ENCODE data around the gene NUDT16L1. TPM values are rescaled to one million over a fixed set of nuclear protein-coding genes. Genes with fewer than 3 reads are reported as not detected.

Gene NUDT16L1
- total RNA-seq, 1 donor from 2014 or later, result 36.8 TPM

DNA sequence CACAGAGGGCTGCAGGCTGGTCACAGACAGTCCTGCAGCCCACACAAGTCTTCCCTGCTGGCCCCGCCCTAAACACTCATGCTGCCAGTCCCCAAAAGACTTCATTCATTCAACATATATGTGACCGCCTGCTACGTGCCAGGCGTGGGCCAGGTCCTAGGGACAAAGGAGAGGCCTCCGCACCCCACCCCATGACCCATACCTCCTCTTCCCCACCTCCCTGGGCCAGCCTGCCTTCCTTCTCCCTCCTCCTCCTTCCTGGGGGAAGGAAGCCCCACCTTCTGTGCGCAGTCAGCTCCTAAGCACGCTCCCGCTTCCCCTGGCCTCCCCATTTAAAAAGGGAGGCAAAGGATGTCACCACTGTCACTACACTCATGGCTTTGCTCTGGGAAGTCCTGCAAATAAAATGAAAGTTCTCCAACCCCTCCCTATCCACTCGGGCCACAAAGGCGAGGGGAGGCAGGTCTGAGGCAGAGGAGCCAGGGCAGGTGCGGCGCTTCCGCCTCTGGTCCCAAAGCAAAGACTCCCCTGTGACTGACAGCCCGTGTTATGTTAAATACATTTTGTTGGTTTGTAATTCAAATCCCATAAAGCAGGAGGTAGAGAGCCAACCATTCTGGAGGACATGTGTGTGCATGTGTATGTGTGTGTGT, 50.0 kb downstream of the NUDT16L1 start:
- no peaks in the 10 kb centered on the region for H3K9me3 Mint-ChIP-seq
- no peaks in the 10 kb centered on the region for H3K36me3 Mint-ChIP-seq (ENCODE audit: low read depth)
- TF ChIP-seq, protein P1, sequence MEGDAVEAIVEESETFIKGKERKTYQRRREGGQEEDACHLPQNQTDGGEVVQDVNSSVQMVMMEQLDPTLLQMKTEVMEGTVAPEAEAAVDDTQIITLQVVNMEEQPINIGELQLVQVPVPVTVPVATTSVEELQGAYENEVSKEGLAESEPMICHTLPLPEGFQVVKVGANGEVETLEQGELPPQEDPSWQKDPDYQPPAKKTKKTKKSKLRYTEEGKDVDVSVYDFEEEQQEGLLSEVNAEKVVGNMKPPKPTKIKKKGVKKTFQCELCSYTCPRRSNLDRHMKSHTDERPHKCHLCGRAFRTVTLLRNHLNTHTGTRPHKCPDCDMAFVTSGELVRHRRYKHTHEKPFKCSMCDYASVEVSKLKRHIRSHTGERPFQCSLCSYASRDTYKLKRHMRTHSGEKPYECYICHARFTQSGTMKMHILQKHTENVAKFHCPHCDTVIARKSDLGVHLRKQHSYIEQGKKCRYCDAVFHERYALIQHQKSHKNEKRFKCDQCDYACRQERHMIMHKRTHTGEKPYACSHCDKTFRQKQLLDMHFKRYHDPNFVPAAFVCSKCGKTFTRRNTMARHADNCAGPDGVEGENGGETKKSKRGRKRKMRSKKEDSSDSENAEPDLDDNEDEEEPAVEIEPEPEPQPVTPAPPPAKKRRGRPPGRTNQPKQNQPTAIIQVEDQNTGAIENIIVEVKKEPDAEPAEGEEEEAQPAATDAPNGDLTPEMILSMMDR (conservative IDR thresholded peaks at IDR 0.05), result no peak
- H3K4me1 Mint-ChIP-seq, result no peaks in the 10 kb centered on the region
- no peak overlapping the region for H3K4me3 Mint-ChIP-seq
- no peak for DNase-seq (ENCODE audit: low read depth, low spot score)
- H3K27ac Mint-ChIP-seq (ENCODE audit: unreplicated experiment), result peak overlapping the region; percentile 43
- peaks cover 2% of the 10 kb centered on the region for H3K27me3 Mint-ChIP-seq (ENCODE audit: low read depth)

DNA sequence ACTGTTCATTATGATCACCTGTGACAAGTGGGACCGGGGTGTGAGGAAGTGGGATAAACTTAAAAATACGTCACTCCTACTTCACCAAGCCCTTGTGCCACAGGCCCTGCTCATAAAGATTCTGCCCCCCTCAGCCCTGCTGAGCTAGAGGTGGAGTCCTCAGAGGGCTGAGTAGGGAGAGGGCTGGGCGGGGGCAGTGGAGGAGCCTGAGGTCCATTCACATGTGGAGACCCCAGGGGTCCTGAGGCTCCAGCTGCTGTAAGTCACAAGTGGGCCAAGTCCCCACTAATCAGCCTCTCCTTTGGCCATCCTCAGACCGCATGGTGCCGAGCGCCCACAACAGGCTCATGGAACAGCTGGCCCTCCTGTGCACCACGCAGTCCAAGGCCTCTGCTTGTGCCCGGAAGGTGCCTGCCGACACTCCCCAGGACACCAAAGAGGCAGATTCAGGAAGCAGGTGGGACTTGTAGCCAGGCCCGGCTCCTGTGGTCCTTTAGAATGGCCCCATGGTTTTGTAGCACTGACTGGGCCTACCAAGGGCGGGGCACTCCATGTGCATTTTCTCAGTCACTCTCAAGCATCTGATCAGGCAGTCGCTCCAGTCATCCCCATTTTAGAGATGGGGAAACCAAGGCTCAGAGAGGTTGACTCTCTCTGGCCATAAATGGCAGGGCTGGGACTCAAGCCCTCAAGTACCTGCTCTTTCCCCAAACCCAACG, 51.4 kb downstream of the NUDT16L1 start:
- no peak overlapping the region for H3K27ac Mint-ChIP-seq (ENCODE audit: unreplicated experiment)
- H3K4me1 Mint-ChIP-seq, result no peaks in the 10 kb centered on the region
- no peak for DNase-seq (ENCODE audit: low read depth, low spot score)
- H3K9me3 Mint-ChIP-seq, result no peaks in the 10 kb centered on the region
- H3K27me3 Mint-ChIP-seq (ENCODE audit: low read depth), result peaks cover 2% of the 10 kb centered on the region
- H3K4me3 Mint-ChIP-seq, result no peak overlapping the region
- TF ChIP-seq, protein P1 (conservative IDR thresholded peaks at IDR 0.05), result no peak
- no peaks in the 10 kb centered on the region for H3K36me3 Mint-ChIP-seq (ENCODE audit: low read depth)

DNA sequence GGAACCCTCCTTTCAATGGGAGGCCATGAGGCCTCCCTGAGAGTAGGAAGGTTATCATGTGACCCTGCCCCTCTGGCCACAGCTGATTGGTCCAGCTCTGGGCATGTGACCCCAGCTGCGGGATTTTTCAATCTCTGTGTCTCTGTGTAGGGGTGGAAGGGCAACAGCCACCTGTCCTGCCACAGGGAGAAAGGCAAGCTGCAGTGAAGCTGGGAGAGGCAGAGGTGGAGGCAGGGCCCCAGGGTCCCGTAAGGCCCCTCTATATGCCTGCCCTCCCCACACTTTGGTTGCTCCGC, 51.9 kb downstream of the NUDT16L1 start:
- Mint-ChIP-seq H3K36me3 (ENCODE audit: low read depth) (no peaks in the 10 kb centered on the region), H3K27me3 (ENCODE audit: low read depth) (peaks cover 2% of the 10 kb centered on the region), H3K9me3 (no peaks in the 10 kb centered on the region), H3K4me1 (no peaks in the 10 kb centered on the region), H3K4me3 (no peak overlapping the region), H3K27ac (ENCODE audit: unreplicated experiment) (no peak overlapping the region)
- DNase-seq (ENCODE audit: low read depth, low spot score), result no peak
- TF ChIP-seq, protein P1 (conservative IDR thresholded peaks at IDR 0.05), result no peak

Small RNA genes within 50 kb of the gene (microRNA-seq; reads per million reads assigned to microRNA genes)
- gene MIR6769A, result 8.3 reads per million, percentile 13 among the genes with 10 or more reads in this experiment

Other genes with a start within 250 kb of the NUDT16L1 start
- gene NMRAL1, start 218.9 kb upstream of the NUDT16L1 start, total RNA-seq, result 40.5 and 45.0 TPM in 2 replicates
- 38.1 and 39.6 TPM in 2 replicates for gene HMOX2, start 217.2 kb upstream of the NUDT16L1 start, total RNA-seq
- 31.7 and 32.2 TPM in 2 replicates for gene CDIP1, start 154.8 kb upstream of the NUDT16L1 start, total RNA-seq
- 0.30 and 0.32 TPM in 2 replicates for gene C16orf96, start 137.2 kb upstream of the NUDT16L1 start, total RNA-seq
- gene UBALD1, start 78.7 kb upstream of the NUDT16L1 start, total RNA-seq, result 14.8 and 17.6 TPM in 2 replicates
- 79.7 and 83.1 TPM in 2 replicates for gene MGRN1, start 68.7 kb upstream of the NUDT16L1 start, total RNA-seq
- 32.0 and 35.5 TPM in 2 replicates for gene ANKS3, start 40.7 kb downstream of the NUDT16L1 start, total RNA-seq
- 0.68 and 0.96 TPM in 2 replicates for gene DNAAF8, start 41.0 kb downstream of the NUDT16L1 start, total RNA-seq
- 17.6 and 21.1 TPM in 2 replicates for gene ZNF500, start 73.6 kb downstream of the NUDT16L1 start, total RNA-seq
- 0.65 TPM in 1 of 2 replicates, not detected in the other for gene SEPTIN12, start 94.8 kb downstream of the NUDT16L1 start, total RNA-seq
- not detected in 2 replicates for gene SMIM22, start 101.8 kb downstream of the NUDT16L1 start, total RNA-seq
- gene ROGDI, start 109.1 kb downstream of the NUDT16L1 start, total RNA-seq, result 22.0 and 25.9 TPM in 2 replicates
- gene GLYR1, start 153.7 kb downstream of the NUDT16L1 start, total RNA-seq, result 133 and 137 TPM in 2 replicates
- 44.2 and 49.6 TPM in 2 replicates for gene UBN1, start 153.9 kb downstream of the NUDT16L1 start, total RNA-seq
- 0.16 and 0.26 TPM in 2 replicates for gene PPL, start 243.6 kb downstream of the NUDT16L1 start, total RNA-seq